Neural cell (in vitro differentiated cells): ENCODE data around the gene MYO18B. TPM values are rescaled to one million over a fixed set of nuclear protein-coding genes. Genes with fewer than 3 reads are reported as not detected.

ENCODE experiments used
- H2AFZ ChIP-seq: fragments of 200-600, 300-800 bp; sonication (generic), shearing (Covaris generic); 2 replicates; pipeline ENCODE4 v1.6.0; 2014; ENCODE audit warnings: low read depth, mild to moderate bottlenecking, antibody characterized with exemption, low read length, moderate library complexity
- H3F3A ChIP-seq: fragments of 200-600 bp; shearing (Covaris generic); 2 replicates; pipeline ENCODE4 v1.6.1; 2016; ENCODE audit warnings: mild to moderate bottlenecking, moderate library complexity, mixed read lengths, antibody characterized with exemption, low read length; ENCODE audit not compliant: insufficient read depth, poor library complexity, severe bottlenecking
- H3K27ac ChIP-seq: fragments of 200-600, 300-800 bp; sonication (generic), shearing (Covaris generic); 2 replicates; pipeline ENCODE4 v1.5.1; 2014; ENCODE audit warnings: mild to moderate bottlenecking, low read length, moderate library complexity
- H3K27me3 ChIP-seq: fragments of 300-800, 200-600 bp; sonication (generic), shearing (Covaris generic); 2 replicates; pipeline ENCODE4 v1.6.0; 2014; ENCODE audit warnings: mild to moderate bottlenecking, low read depth, low read length, moderate library complexity; ENCODE audit not compliant: insufficient read depth
- H3K36me3 ChIP-seq: fragments of 300-800, 200-600 bp; sonication (generic), shearing (Covaris generic); 2 replicates; pipeline ENCODE4 v1.5.1; 2014; ENCODE audit warnings: mild to moderate bottlenecking, antibody characterized with exemption, low read length, moderate library complexity; ENCODE audit not compliant: insufficient read depth
- H3K4me2 ChIP-seq: fragments of 300-800, 200-600 bp; sonication (generic), shearing (Covaris generic); 2 replicates; pipeline ENCODE4 v1.6.0; 2014; ENCODE audit warnings: mild to moderate bottlenecking, low read length
- H3K4me3 ChIP-seq: fragments of 300-800, 200-600 bp; sonication (generic), shearing (Covaris generic); 2 replicates; pipeline ENCODE4 v1.5.1; 2014; ENCODE audit warnings: mild to moderate bottlenecking, low read length, moderate library complexity
- H3K79me2 ChIP-seq: fragments of 200-600 bp; shearing (Covaris generic); replicated peaks from 2 replicates; pipeline ENCODE4 v1.6.0; 2014; ENCODE audit warnings: mild to moderate bottlenecking, low read length, moderate library complexity; ENCODE audit not compliant: insufficient read depth
- H3K9ac ChIP-seq: fragments of 300-800, 200-600 bp; sonication (generic), shearing (Covaris generic); 2 replicates; pipeline ENCODE4 v1.6.1; 2016; ENCODE audit warnings: mild to moderate bottlenecking, low read length, mixed read lengths
- H3K9me2 ChIP-seq: fragments of 200-600 bp; shearing (Covaris generic); 2 replicates; pipeline ENCODE4 v1.6.1; 2016; ENCODE audit warnings: mild to moderate bottlenecking, low read length, mixed read lengths; ENCODE audit not compliant: insufficient read depth
- H3K9me3 ChIP-seq: fragments of 200-600, 300-800 bp; sonication (generic), shearing (Covaris generic); 2 replicates; pipeline ENCODE4 v1.6.1; 2016; ENCODE audit warnings: mild to moderate bottlenecking, mixed run types, low read length, moderate library complexity, mixed read lengths
- H4K20me1 ChIP-seq: fragments of 200-600 bp; shearing (Covaris generic); 2 replicates; pipeline ENCODE4 v1.6.1; 2016; ENCODE audit warnings: mild to moderate bottlenecking, mixed run types; ENCODE audit not compliant: insufficient read depth
- CTCF ChIP-seq: fragments of 450-650 bp; IDR thresholded peaks from 2 replicates; pipeline ENCODE4 v1.5.1; 2014; ENCODE audit warnings: antibody characterized with exemption, mild to moderate bottlenecking, moderate library complexity; ENCODE audit not compliant: poor library complexity, severe bottlenecking
- EP300 ChIP-seq: fragments of 450-650 bp; conservative IDR thresholded peaks from 2 replicates; pipeline ENCODE4 v1.6.1; 2014; ENCODE audit warnings: antibody characterized with exemption, mild to moderate bottlenecking, moderate library complexity; ENCODE audit not compliant: poor library complexity, severe bottlenecking
- EZH2 ChIP-seq: fragments of 200-600, 300-800 bp; shearing (Covaris generic), sonication (generic); IDR thresholded peaks from 2 replicates; pipeline ENCODE4 v1.6.1; 2014; ENCODE audit warnings: antibody characterized with exemption, low read length, borderline replicate concordance, mild to moderate bottlenecking; ENCODE audit not compliant: insufficient read depth, poor library complexity, severe bottlenecking
- MXI1 ChIP-seq: fragments of 450-650 bp; conservative IDR thresholded peaks from 2 replicates; pipeline ENCODE4 v1.6.1; 2014; ENCODE audit warnings: antibody characterized with exemption, mild to moderate bottlenecking; ENCODE audit not compliant: poor library complexity, severe bottlenecking
- POLR2AphosphoS5 ChIP-seq: IDR thresholded peaks from 2 replicates; pipeline ENCODE4 v1.6.1; 2012
- RAD21 ChIP-seq: fragments of 450-650 bp; conservative IDR thresholded peaks from 2 replicates; pipeline ENCODE4 v1.6.1; 2014; ENCODE audit warnings: antibody characterized with exemption, mild to moderate bottlenecking, moderate library complexity
- REST ChIP-seq: IDR thresholded peaks from 2 replicates; pipeline ENCODE4 v1.6.1; 2012; ENCODE audit warnings: borderline replicate concordance
- SMC3 ChIP-seq: fragments of 450-650 bp; conservative IDR thresholded peaks from 2 replicates; pipeline ENCODE4 v1.6.1; 2014; ENCODE audit warnings: antibody characterized with exemption, mild to moderate bottlenecking, moderate library complexity; ENCODE audit not compliant: poor library complexity
- TAF1 ChIP-seq: IDR thresholded peaks from 2 replicates; pipeline ENCODE4 v1.6.1; 2012; ENCODE audit warnings: low read depth
- polyA plus RNA-seq: library from polyadenylated mRNA; depleted of rRNA; stranded (reverse); fragments of >200 nt; gene quantifications from 2 replicates; pipeline ENCODE4 v1.2.3, GENCODE V29; 2014

The MYO18B gene
- polyA plus RNA-seq, 1 donor from 2014 or later = 0.71 TPM

GRCh38 chr22:25933158-25933788, 191.3 kb downstream of the MYO18B start:
- Histone ChIP-seq H2AFZ (no peak overlapping the region), H3K9me2 (no peaks in the 10 kb centered on the region), H3K9me3 (no peaks in the 10 kb centered on the region), H3K4me3 (no peak overlapping the region), H3K27ac (no peak overlapping the region), H3F3A (no peaks in the 10 kb centered on the region), H3K79me2 (no peaks in the 10 kb centered on the region), H3K27me3 (no peaks in the 10 kb centered on the region), H4K20me1 (no peaks in the 10 kb centered on the region), H3K36me3 (no peaks in the 10 kb centered on the region), H3K9ac (no peak overlapping the region), H3K4me2 (no peak overlapping the region)
- no peak for TF ChIP-seq POLR2AphosphoS5
- TF ChIP-seq EZH2 = no peak
- no peak for TF ChIP-seq RAD21
- TF ChIP-seq REST = no peak
- TF ChIP-seq MXI1 = no peak

- H3K27ac ChIP-seq = no peak overlapping the region
- no peak overlapping the region for H3K4me3 ChIP-seq
- no peak overlapping the region for H2AFZ ChIP-seq
- TF ChIP-seq REST (no peak), RAD21 (no peak), SMC3 (no peak), CTCF (no peak), EZH2 (no peak), POLR2AphosphoS5 (no peak), MXI1 (no peak), EP300 (no peak), TAF1 (no peak)
- no peaks in the 10 kb centered on the region for H3K9me2 ChIP-seq
- no peaks in the 10 kb centered on the region for H4K20me1 ChIP-seq
- no peaks in the 10 kb centered on the region for H3K9me3 ChIP-seq
- no peaks in the 10 kb centered on the region for H3F3A ChIP-seq
- H3K27me3 ChIP-seq = no peaks in the 10 kb centered on the region
- no peak overlapping the region for H3K4me2 ChIP-seq
- H3K9ac ChIP-seq = no peak overlapping the region
- no peaks in the 10 kb centered on the region for H3K36me3 ChIP-seq
- no peaks in the 10 kb centered on the region for H3K79me2 ChIP-seq
Observed at GRCh38 chr22:25935266-25936058, 193.5 kb downstream of the MYO18B start.
